Measurements from ENCODE around the gene AUTS2.

The AUTS2 gene

GRCh38 chr7:69968969-69969556, 370.8 kb downstream of the AUTS2 start:
- DNase-seq (ENCODE audit: low read depth in 2 of 2): no peak

GRCh38 chr7:69981646-69982045, 383.4 kb downstream of the AUTS2 start:
- DNase-seq (ENCODE audit: low read depth in 2 of 2): no peak

DNA sequence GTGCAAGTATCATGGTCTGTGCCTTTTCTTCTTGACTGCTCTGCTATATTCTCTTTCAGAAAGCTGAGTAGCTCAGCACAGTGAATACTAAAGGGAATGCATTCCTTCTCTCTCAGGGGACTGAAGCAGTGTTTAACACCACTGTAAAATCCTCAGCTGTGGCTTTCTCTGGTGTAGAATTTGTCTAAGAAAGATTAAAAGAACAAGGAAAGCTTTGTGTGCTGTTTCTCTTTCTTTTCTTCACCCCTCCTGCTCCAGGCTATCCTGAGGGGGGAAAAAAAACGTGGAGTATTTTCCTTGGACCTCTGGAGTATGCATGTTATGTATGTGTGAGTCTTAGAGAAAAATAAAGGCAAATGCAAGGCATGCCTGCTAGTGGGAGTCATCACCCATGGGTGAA, 383.9 kb downstream of the AUTS2 start:
- DNase-seq (ENCODE audit: low read depth in 2 of 2): peak in 1 of 2 experiments; percentile 28

DNA sequence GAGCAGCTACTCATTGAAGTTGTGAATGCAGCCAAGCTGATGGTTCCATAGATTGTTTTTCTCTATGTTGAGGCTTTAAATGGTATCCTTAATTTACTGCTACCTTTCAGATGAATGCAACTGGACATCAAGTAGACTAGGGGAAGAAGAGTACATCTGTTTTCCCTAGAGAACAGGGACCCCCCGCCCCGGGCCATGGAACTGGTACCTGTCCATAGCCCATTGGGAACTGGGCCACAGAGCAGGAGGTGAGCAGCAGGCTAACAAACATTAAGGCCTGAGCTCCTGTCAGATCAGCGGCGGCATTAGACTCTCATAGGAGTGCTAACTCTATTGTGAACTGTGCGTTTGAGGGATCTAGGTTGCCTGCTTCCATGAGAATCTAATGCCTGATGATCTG, 391.3 kb downstream of the AUTS2 start:
- DNase-seq (ENCODE audit: low read depth in 2 of 2): no peak

- DNase-seq (ENCODE audit: low read depth in 2 of 2): no peak
These were observed 394.7 kb downstream of the AUTS2 start for GRCh38 chr7:69992938-69993337.

- DNase-seq (ENCODE audit: low read depth in 2 of 2): no peak
These were observed 395.9 kb downstream of the AUTS2 start for GRCh38 chr7:69994218-69994617.

DNA sequence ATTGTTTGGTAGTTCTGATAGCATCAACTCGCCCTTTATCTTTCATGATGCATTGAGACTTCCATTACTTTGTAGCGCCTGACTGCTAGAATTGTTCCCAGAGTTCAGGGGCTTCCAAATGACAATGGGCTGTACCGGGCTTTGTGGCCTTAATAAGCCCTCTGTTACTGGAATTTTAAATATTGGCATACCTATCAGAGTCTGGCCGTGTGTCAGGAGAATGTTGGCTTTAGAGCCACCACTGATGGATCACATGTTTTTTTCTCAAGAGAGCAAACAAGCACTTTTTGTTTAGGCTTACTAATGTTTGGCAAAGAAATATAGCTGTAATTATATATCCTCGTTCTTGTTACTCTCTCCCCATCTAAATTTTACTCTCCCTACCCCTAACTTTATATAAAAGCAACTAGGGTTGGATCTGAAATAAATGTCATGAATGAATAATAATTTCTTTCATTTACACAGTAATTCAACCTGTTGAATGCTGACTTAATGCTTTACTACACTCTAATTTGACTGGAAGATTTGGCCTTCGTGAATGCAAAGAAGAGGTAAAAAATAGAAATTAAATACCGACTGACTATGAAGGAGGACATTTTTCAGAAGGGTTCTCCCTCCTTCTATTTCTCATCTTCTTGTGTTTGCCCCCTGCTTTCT, 396.7 kb downstream of the AUTS2 start:
- DNase-seq (ENCODE audit: low read depth in 2 of 2): no peak

- no peak for DNase-seq (ENCODE audit: low read depth in 2 of 2)
These were observed 397.8 kb downstream of the AUTS2 start for GRCh38 chr7:69996121-69996520.

DNA sequence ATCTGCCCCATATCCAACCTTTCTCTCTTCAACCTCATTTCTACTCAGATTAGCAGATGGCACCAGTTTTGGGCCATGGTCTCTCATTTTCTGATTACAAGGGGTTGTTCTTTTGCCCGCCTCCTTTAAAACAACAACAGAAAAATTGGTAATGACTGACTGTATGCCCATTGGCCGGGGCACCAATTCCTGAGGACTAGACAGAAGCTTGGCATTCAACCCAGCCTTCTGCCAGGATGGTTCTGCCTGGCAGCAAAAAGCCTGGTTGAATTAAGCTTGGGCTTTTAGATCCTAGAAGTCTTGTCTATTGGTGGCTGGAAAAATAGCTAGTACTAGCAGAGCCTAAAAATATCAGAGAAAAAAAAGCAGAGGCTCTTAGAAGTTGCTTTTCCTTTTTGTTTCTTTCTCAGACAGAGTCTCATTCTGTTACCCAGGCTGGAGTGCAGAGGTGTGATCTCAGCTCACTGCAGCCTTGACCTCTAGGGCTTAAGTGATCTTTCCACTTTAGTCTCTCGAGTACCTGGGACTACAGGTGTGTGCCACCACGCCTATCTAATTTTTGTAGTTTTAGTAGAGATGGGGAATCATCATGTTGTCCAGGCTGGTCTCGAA, 402.6 kb downstream of the AUTS2 start:
- no peak for DNase-seq (ENCODE audit: low read depth in 2 of 2)

DNA sequence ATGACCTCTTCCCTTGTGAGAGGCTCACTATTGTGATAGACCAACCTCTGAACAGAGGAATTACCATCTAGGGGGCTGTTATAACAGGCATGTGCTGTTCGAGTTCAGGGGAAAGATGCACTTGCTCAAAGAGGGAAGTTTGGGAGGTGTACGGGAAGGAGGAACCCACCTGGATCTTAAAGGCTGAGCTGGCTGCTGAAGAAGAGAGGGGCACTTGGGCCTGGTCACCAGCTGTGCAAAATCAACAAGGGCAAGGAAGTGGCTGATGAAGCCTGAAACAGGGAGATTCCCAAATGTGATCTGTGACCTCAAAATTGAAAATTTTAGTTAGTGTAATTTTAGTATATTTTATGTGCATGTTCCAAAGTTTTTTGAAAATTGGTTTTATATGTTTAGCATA, 407.2 kb downstream of the AUTS2 start:
- DNase-seq (ENCODE audit: low read depth in 2 of 2): no peak

DNA sequence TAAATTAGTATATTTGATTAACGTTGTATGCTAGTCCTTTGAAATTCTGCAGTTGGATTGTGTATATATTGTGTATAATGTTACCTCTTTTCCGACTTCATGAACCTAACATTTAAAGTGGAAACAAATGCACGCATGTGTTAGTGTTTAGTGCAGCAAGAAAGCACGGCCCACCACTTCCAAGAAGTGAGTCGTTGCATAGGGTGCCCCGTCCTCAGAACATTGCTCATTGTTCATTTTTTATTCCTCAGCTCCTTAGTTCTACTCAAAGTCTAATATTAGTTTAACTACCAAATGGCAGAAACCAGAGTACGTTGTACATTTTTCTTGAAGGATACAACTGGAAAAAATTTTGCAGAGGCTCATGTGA, 407.6 kb downstream of the AUTS2 start:
- no peak for DNase-seq (ENCODE audit: low read depth in 2 of 2)

DNA sequence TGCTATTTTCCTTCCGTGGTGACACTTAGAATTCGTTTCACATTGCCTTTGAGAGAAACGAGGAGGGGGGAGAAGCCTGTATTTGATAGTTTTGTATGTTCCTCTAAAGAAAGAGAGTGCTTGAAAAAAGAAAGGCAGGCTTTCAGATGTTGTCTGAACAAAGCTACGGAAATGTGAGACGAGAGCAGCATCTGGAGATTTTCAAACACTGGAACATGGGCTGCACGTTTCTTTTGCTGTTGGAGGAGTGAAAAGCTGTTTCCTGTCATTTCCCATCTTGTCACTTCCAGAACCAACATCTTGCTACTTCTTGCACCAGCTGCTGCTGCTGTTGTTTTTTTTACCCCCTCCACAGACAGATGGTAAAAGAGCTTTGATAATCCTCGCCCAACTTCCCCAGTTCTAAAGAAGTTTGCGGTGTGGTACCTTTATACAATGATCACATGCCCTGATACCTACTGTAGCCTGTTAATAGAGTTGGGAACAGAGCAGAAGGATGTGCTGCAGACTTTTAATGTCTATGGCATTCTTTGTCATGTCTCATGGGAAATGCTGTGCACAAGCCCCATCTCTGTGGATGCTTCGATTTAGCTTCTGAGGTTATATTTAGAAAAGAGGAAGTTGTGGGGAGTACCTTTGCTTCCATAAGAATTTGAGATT, 408.1 kb downstream of the AUTS2 start:
- DNase-seq (ENCODE audit: low read depth in 2 of 2): no peak

DNA sequence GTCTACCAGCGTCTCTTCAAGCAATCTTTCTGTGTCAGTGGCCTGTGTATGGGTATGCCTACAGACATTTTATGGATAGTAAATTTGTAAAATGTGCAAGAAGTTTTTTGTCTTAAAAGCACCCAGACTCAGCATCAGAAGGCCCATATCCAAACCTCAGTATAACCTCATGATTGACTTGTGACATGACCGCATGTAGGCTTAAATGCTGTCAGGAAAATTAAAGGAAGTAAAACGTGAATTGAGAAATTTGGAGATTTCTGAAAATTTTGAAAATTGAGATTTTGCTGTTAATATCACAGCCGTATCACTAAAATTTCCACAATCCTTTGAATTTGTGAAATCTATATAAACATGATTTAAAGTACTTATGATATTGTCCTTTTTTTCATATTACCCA, 410.2 kb downstream of the AUTS2 start:
- no peak for DNase-seq (ENCODE audit: low read depth in 2 of 2)

GRCh38 chr7:70014472-70015177, 416.4 kb downstream of the AUTS2 start:
- DNase-seq (ENCODE audit: low read depth in 2 of 2): no peak

DNA sequence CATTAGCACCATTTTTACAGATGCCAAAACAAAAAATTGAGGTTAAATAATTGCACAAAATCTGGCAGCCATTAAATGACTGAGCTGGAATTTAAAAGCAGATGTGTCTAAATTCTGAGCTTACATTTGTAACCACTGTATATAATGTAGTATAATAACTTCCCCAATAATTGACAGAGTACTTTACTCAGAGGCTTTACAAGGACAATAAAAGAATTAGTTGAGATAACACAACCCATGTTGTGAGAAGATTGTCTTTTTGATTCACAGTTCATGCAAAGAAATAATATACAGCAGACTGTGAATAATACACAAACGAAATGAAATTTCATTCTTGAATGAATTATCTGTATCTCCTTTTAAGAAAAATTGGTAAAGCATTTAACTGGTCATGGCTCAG, 417.1 kb downstream of the AUTS2 start:
- DNase-seq (ENCODE audit: low read depth in 2 of 2): no peak

- peak; percentile 47 to 51 for DNase-seq (ENCODE audit: low read depth in 2 of 2)
These were observed 417.9 kb downstream of the AUTS2 start for GRCh38 chr7:70016044-70016770.

DNA sequence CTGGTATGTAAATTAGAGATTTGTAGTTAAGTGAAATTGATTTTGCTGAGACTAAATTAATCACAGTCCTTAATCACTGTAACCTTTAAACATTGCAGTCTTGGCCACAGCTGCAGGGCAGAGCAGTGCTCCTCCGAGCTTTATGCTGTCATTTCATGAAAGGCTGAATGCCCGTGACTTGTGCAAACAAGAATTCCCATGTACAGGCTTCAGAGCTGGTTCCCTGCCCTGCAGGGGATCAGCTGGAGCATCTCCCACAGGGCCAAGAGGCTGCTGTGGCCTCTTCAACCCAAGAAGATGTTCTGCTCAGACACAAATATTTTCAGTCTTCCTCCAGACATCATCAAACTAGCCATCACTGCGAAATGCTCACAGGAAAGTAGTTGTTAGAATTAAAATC, 419.1 kb downstream of the AUTS2 start:
- no peak for DNase-seq (ENCODE audit: low read depth in 2 of 2)

- DNase-seq (ENCODE audit: low read depth in 2 of 2): no peak
These were observed 420.4 kb downstream of the AUTS2 start for GRCh38 chr7:70018700-70019099.

- no peak for DNase-seq (ENCODE audit: low read depth in 2 of 2)
These were observed 429.6 kb downstream of the AUTS2 start for GRCh38 chr7:70027867-70028266.

GRCh38 chr7:70028620-70029019, 430.3 kb downstream of the AUTS2 start:
- no peak for DNase-seq (ENCODE audit: low read depth in 2 of 2)

GRCh38 chr7:70029993-70030392, 431.7 kb downstream of the AUTS2 start:
- DNase-seq (ENCODE audit: low read depth in 2 of 2): no peak

- no peak for DNase-seq (ENCODE audit: low read depth in 2 of 2)
These were observed 432.5 kb downstream of the AUTS2 start for GRCh38 chr7:70030745-70031144.
